OCI-LY3 (cell line): ENCODE data around the gene MAP3K5.

Experiments used
- CTCF ChIP-seq: fragments of 200-600, 300-600 bp; sonication (generic); IDR thresholded peaks from 2 replicates; pipeline ENCODE4 v1.5.1; 2014; ENCODE audit warnings: antibody characterized with exemption, low read length, low read depth
- EZH2phosphoT487 ChIP-seq: fragments of 200-600 bp; shearing (Covaris generic); IDR thresholded peaks from 2 replicates; pipeline ENCODE4 v1.6.1; 2018; ENCODE audit warnings: antibody characterized with exemption, mixed run types, low read depth

- peak; percentile 86 for TF ChIP-seq CTCF
- TF ChIP-seq EZH2phosphoT487 = no peak
Measured at GRCh38 chr6:136643850-136644596, 148.3 kb downstream of the MAP3K5 start.
